WTC11 (cell line): ENCODE measurements around the gene NR1H3.

Experiments
- ARID4B ChIP-seq: sonication (generic); formaldehyde crosslinking; IDR thresholded peaks from 2 replicates; pipeline ENCODE4 v1.8.0; 2023; ENCODE audit warnings: missing genetic modification reagents, mild to moderate bottlenecking, borderline replicate concordance
- ATF1 ChIP-seq: sonication (generic); formaldehyde crosslinking; IDR thresholded peaks from 2 replicates; pipeline ENCODE4 v1.8.1; 2023; ENCODE audit warnings: mild to moderate bottlenecking, moderate library complexity, missing genetic modification reagents
- CREB1 ChIP-seq: sonication (generic); formaldehyde crosslinking; IDR thresholded peaks from 2 replicates; pipeline ENCODE4 v1.8.0; 2023; ENCODE audit warnings: mild to moderate bottlenecking, missing genetic modification reagents
- CTCF ChIP-seq: fragments of 200-600 bp; IDR thresholded peaks from 2 replicates; pipeline ENCODE4 v1.8.0; 2022; ENCODE audit warnings: antibody characterized with exemption
- EMX1 ChIP-seq: fragments of 250-450 bp; sonication (Bioruptor Pico); IDR thresholded peaks from 2 replicates; pipeline ENCODE4 v1.8.0; 2021; ENCODE audit warnings: mild to moderate bottlenecking
- ESRRA ChIP-seq: sonication (generic); formaldehyde crosslinking; IDR thresholded peaks from 2 replicates; pipeline ENCODE4 v1.8.1; 2022; ENCODE audit warnings: mild to moderate bottlenecking, missing genetic modification reagents, borderline replicate concordance
- ETV6 ChIP-seq: sonication (generic); formaldehyde crosslinking; IDR thresholded peaks from 2 replicates; pipeline ENCODE4 v1.8.1; 2022; ENCODE audit warnings: mild to moderate bottlenecking, missing genetic modification reagents
- MLX ChIP-seq: sonication (generic); formaldehyde crosslinking; IDR thresholded peaks from 2 replicates; pipeline ENCODE4 v1.8.1; 2023; ENCODE audit warnings: mild to moderate bottlenecking, missing genetic modification reagents, moderate library complexity
- MYBL2 ChIP-seq: sonication (generic); formaldehyde crosslinking; IDR thresholded peaks from 2 replicates; pipeline ENCODE4 v1.8.1; 2023; ENCODE audit warnings: mild to moderate bottlenecking, moderate library complexity, missing genetic modification reagents
- NFATC4 ChIP-seq: fragments of 250-450 bp; sonication (Bioruptor Pico); IDR thresholded peaks from 2 replicates; pipeline ENCODE4 v1.9.0; 2021; ENCODE audit warnings: mild to moderate bottlenecking
- SP1 ChIP-seq: sonication (generic); formaldehyde crosslinking; conservative IDR thresholded peaks from 2 replicates; pipeline ENCODE4 v1.8.1; 2022; ENCODE audit warnings: missing genetic modification reagents
- USF1 ChIP-seq: sonication (generic); formaldehyde crosslinking; IDR thresholded peaks from 2 replicates; pipeline ENCODE4 v1.8.0; 2022; ENCODE audit warnings: mild to moderate bottlenecking, missing genetic modification reagents
- ZNF263 ChIP-seq: sonication (generic); formaldehyde crosslinking; IDR thresholded peaks from 2 replicates; pipeline ENCODE4 v1.8.1; 2022; ENCODE audit warnings: low read depth, mild to moderate bottlenecking, moderate library complexity, missing genetic modification reagents
- ZNF416 ChIP-seq: fragments of 250-450 bp; sonication (Bioruptor Pico); IDR thresholded peaks from 2 replicates; pipeline ENCODE4 v1.9.0; 2021; ENCODE audit warnings: mild to moderate bottlenecking, inconsistent platforms

- TF ChIP-seq CTCF (no peak), EMX1 (no peak), ETV6 (CRISPR knock-in tag) (no peak), ESRRA (CRISPR knock-in tag) (no peak), ZNF416 (CRISPR knock-in tag) (no peak), NFATC4 (CRISPR knock-in tag) (no peak), ARID4B (no peak), SP1 (CRISPR knock-in tag) (no peak), ZNF263 (no peak), CREB1 (CRISPR knock-in tag) (no peak), USF1 (CRISPR knock-in tag) (no peak), MLX (CRISPR knock-in tag) (no peak), ATF1 (no peak), MYBL2 (no peak)
Measured at GRCh38 chr11:47244448-47245350, 13.1 kb upstream of the NR1H3 start.
